HAP-1 (cell line): ENCODE data around the gene IFT22.
"Not testable (repeated sequence)": the region's sequence is repeated elsewhere in the genome, so short reads cannot be mapped to it uniquely, and the experiment has no call there.

Experiments
- DNase-seq, 2 experiments: peaks; one replicate each; pipeline ENCODE4 v3.0.0-alpha.2; 2016 to 2020; ENCODE audit warnings: low spot score in 2 of 2
- H3K27me3 ChIP-seq: fragments of 250-450 bp; sonication (Bioruptor Pico); 2 replicates; pipeline ENCODE4 v1.5.1; 2020; ENCODE audit warnings: low read depth, mild to moderate bottlenecking, moderate library complexity
- H3K36me3 ChIP-seq: fragments of 250-450 bp; sonication (Bioruptor Pico); replicated peaks from 2 replicates; pipeline ENCODE4 v1.5.1; 2020; ENCODE audit warnings: mild to moderate bottlenecking
- H3K4me1 ChIP-seq: fragments of 250-450 bp; sonication (Bioruptor Pico); 2 replicates; pipeline ENCODE4 v1.5.1; 2020; ENCODE audit warnings: mild to moderate bottlenecking
- H3K4me3 ChIP-seq: fragments of 250-450 bp; sonication (Bioruptor Pico); 2 replicates; pipeline ENCODE4 v1.5.1; 2020; ENCODE audit warnings: mild to moderate bottlenecking, moderate library complexity
- H3K9me3 ChIP-seq: fragments of 250-450 bp; sonication (Bioruptor Pico); 2 replicates; pipeline ENCODE4 v1.5.1; 2020; ENCODE audit warnings: mild to moderate bottlenecking, moderate library complexity
- in situ Hi-C: fragments of 300-500 bp; cut with MboI; formaldehyde crosslinking; loops from 3 replicates; pipeline ENCODE4 v1.14.3; 2020; ENCODE audit warnings: low sequenced_read_pairs, inconsistent platforms, mixed read lengths

The IFT22 gene

GRCh38 chr7:101280912-101281311 lies 40.7 kb downstream of the IFT22 start:
- H3K4me3 ChIP-seq, H3K27me3 ChIP-seq, H3K9me3 ChIP-seq, DNase-seq, H3K4me1 ChIP-seq, H3K36me3 ChIP-seq: not testable (repeated sequence)
- in situ Hi-C loops, result loop anchor here (5.0 kb wide), 1 partner anchor 134 kb away; no protein-coding TSS in a partner anchor

GRCh38 chr7:101278461-101279292 lies 42.9 kb downstream of the IFT22 start:
- in situ Hi-C loops, result no loop called here
- no peaks in the 10 kb centered on the region for H3K27me3 ChIP-seq
- no peaks in the 10 kb centered on the region for H3K36me3 ChIP-seq

GRCh38 chr7:101277155-101277554 lies 44.5 kb downstream of the IFT22 start:
- DNase-seq, result no peak
- in situ Hi-C loops, result no loop called here

More at GRCh38 chr7:101278461-101279292, 42.9 kb downstream of the IFT22 start:
- no peaks in the 10 kb centered on the region for H3K9me3 ChIP-seq
- DNase-seq, result no peak
- H3K4me3 ChIP-seq, result no peak overlapping the region
- H3K4me1 ChIP-seq, result peaks cover 4% of the 10 kb centered on the region

GRCh38 chr7:101273206-101273605 lies 48.4 kb downstream of the IFT22 start:
- no peaks in the 10 kb centered on the region for H3K36me3 ChIP-seq
- peaks cover 34% of the 10 kb centered on the region for H3K4me1 ChIP-seq
- H3K4me3 ChIP-seq, result no peak overlapping the region
- in situ Hi-C loops, result no loop called here
- H3K9me3 ChIP-seq, result no peaks in the 10 kb centered on the region
- DNase-seq, result peak; percentile 87 to 98
- no peaks in the 10 kb centered on the region for H3K27me3 ChIP-seq

More at GRCh38 chr7:101277155-101277554, 44.5 kb downstream of the IFT22 start:
- H3K4me1 ChIP-seq, result peaks cover 16% of the 10 kb centered on the region
- H3K36me3 ChIP-seq, result no peaks in the 10 kb centered on the region
- no peak overlapping the region for H3K4me3 ChIP-seq
- no peaks in the 10 kb centered on the region for H3K27me3 ChIP-seq
- no peaks in the 10 kb centered on the region for H3K9me3 ChIP-seq

- Histone ChIP-seq H3K4me1 (peaks cover 34% of the 10 kb centered on the region), H3K9me3 (no peaks in the 10 kb centered on the region), H3K27me3 (no peaks in the 10 kb centered on the region), H3K36me3 (no peaks in the 10 kb centered on the region), H3K4me3 (no peak overlapping the region)
- in situ Hi-C loops, result no loop called here
- peak in 1 of 2 experiments; percentile 61 for DNase-seq
Observed at GRCh38 chr7:101271021-101271420, 50.6 kb downstream of the IFT22 start.

- in situ Hi-C loops, result no loop called here
- Histone ChIP-seq H3K27me3 (no peaks in the 10 kb centered on the region), H3K4me1 (peaks cover 34% of the 10 kb centered on the region), H3K4me3 (no peak overlapping the region), H3K36me3 (no peaks in the 10 kb centered on the region), H3K9me3 (no peaks in the 10 kb centered on the region)
- DNase-seq, result no peak
Observed at GRCh38 chr7:101269664-101270063, 51.9 kb downstream of the IFT22 start.

- H3K27me3 ChIP-seq, result no peaks in the 10 kb centered on the region
- in situ Hi-C loops, result no loop called here
- DNase-seq, result no peak
Observed at GRCh38 chr7:101265622-101266516, 55.7 kb downstream of the IFT22 start.

GRCh38 chr7:101264102-101264706 lies 57.4 kb downstream of the IFT22 start:
- H3K4me3 ChIP-seq, in situ Hi-C loops, H3K36me3 ChIP-seq, H3K4me1 ChIP-seq, H3K27me3 ChIP-seq, H3K9me3 ChIP-seq, DNase-seq: not testable (repeated sequence)

More at GRCh38 chr7:101265622-101266516, 55.7 kb downstream of the IFT22 start:
- H3K36me3 ChIP-seq, result no peaks in the 10 kb centered on the region
- H3K4me3 ChIP-seq, result no peak overlapping the region
- peaks cover 5% of the 10 kb centered on the region for H3K4me1 ChIP-seq
- H3K9me3 ChIP-seq, result no peaks in the 10 kb centered on the region
